Neutrophil (primary cell): Measurements from ENCODE around the gene LRRTM2.

Source experiments
- H3K27ac ChIP-seq: fragments of 200-600 bp; sonication (generic); 2 replicates; pipeline ENCODE4 v1.5.1; 2016; ENCODE audit warnings: mild to moderate bottlenecking, moderate library complexity
- H3K27me3 ChIP-seq: fragments of 200-600 bp; sonication (generic); 2 replicates; pipeline ENCODE4 v1.6.0; 2016; ENCODE audit warnings: mild to moderate bottlenecking
- H3K36me3 ChIP-seq: fragments of 200-600 bp; sonication (generic); 2 replicates; pipeline ENCODE4 v1.5.1; 2017
- H3K4me1 ChIP-seq, 2 experiments: fragments of 200-600 bp in 1 of 2; sonication (generic) in 1 of 2; 1 replicate in 1 of 2; 2 replicates in 1 of 2; pipeline versions ENCODE4 v1.5.1 to v1.6.1; 2013 to 2016; ENCODE audit warnings: low read depth in 1 of 2, low read length in 1 of 2, mild to moderate bottlenecking in 1 of 2, moderate library complexity in 1 of 2; ENCODE audit not compliant: control insufficient read depth in 1 of 2, insufficient read depth in 1 of 2
- H3K4me3 ChIP-seq, 2 experiments: fragments of 200-600 bp in 1 of 2; sonication (generic) in 1 of 2; 1 replicate in 1 of 2; 2 replicates in 1 of 2; pipeline ENCODE4 v1.5.1; 2013 to 2016; ENCODE audit warnings: low read depth in 1 of 2, low read length in 1 of 2, mild to moderate bottlenecking in 1 of 2, moderate library complexity in 1 of 2
- H3K9me3 ChIP-seq: fragments of 200-600 bp; sonication (generic); 2 replicates; pipeline ENCODE4 v1.5.1; 2016
- CTCF ChIP-seq: fragments of 200-600 bp; sonication (generic); IDR thresholded peaks from 2 replicates; pipeline ENCODE4 v1.5.1; 2016; ENCODE audit warnings: antibody characterized with exemption

LRRTM2 gene

GRCh38 chr5:138903130-138903775 lies 28.1 kb upstream of the LRRTM2 start:
- H3K36me3 ChIP-seq, result peaks cover 8% of the 10 kb centered on the region
- H3K27ac ChIP-seq, result no peak overlapping the region
- no peak overlapping the region for H3K4me3 ChIP-seq
- H3K9me3 ChIP-seq, result no peaks in the 10 kb centered on the region
- no peaks in the 10 kb centered on the region for H3K27me3 ChIP-seq
- no peak for TF ChIP-seq CTCF
- H3K4me1 ChIP-seq, result peaks cover 4 to 5% of the 10 kb centered on the region in 2 experiments

- H3K4me3 ChIP-seq, result no peak overlapping the region
- no peaks in the 10 kb centered on the region for H3K9me3 ChIP-seq
- no peaks in the 10 kb centered on the region for H3K27me3 ChIP-seq
- H3K36me3 ChIP-seq, result peaks cover 8% of the 10 kb centered on the region
- TF ChIP-seq CTCF, result no peak
- H3K27ac ChIP-seq, result no peak overlapping the region
- peaks cover 8 to 11% of the 10 kb centered on the region in 2 experiments for H3K4me1 ChIP-seq
Observed at GRCh38 chr5:138901716-138902115, 26.6 kb upstream of the LRRTM2 start.

GRCh38 chr5:138900281-138900965 lies 25.3 kb upstream of the LRRTM2 start:
- Histone ChIP-seq H3K27ac (no peak overlapping the region), H3K36me3 (peaks cover under 1% of the 10 kb centered on the region)

GRCh38 chr5:138898742-138899141 lies 23.6 kb upstream of the LRRTM2 start:
- Histone ChIP-seq H3K9me3 (no peaks in the 10 kb centered on the region), H3K36me3 (no peaks in the 10 kb centered on the region), H3K27me3 (no peaks in the 10 kb centered on the region), H3K4me3 (no peak overlapping the region), H3K27ac (no peak overlapping the region), H3K4me1 (peaks cover 8 to 11% of the 10 kb centered on the region in 2 experiments)
- no peak for TF ChIP-seq CTCF

More at GRCh38 chr5:138900281-138900965, 25.3 kb upstream of the LRRTM2 start:
- TF ChIP-seq CTCF, result no peak
- no peaks in the 10 kb centered on the region for H3K9me3 ChIP-seq
- H3K27me3 ChIP-seq, result no peaks in the 10 kb centered on the region
- no peak overlapping the region for H3K4me3 ChIP-seq
- peaks cover 8 to 11% of the 10 kb centered on the region in 2 experiments for H3K4me1 ChIP-seq

- H3K9me3 ChIP-seq, result no peaks in the 10 kb centered on the region
- TF ChIP-seq CTCF, result no peak
- H3K27ac ChIP-seq, result no peak overlapping the region
- H3K27me3 ChIP-seq, result no peaks in the 10 kb centered on the region
- H3K4me3 ChIP-seq, result no peak overlapping the region
- no peaks in the 10 kb centered on the region for H3K36me3 ChIP-seq
- H3K4me1 ChIP-seq, result peaks cover 8 to 11% of the 10 kb centered on the region in 2 experiments
Observed at GRCh38 chr5:138898299-138898698, 23.2 kb upstream of the LRRTM2 start.
